Keratinocyte (primary cell): Measurements from ENCODE around the gene HMCN2. TPM values are rescaled to one million over a fixed set of nuclear protein-coding genes. Genes with fewer than 3 reads are reported as not detected.

Experiments
- DNase-seq: peaks from one replicate; pipeline ENCODE4 v3.0.0-alpha.2; 2011; ENCODE audit warnings: low read depth, missing footprints, low spot score
- FAIRE-seq: peaks from 2 replicates; lab custom pipeline; 2011; peaks lifted over from hg19 to GRCh38; lab: Jason Lieb, UNC
- H2AFZ ChIP-seq: 2 replicates; pipeline ENCODE4 v1.6.0; 2012; ENCODE audit warnings: low read length, control low read depth, inconsistent platforms; ENCODE audit not compliant: control insufficient read depth
- H3K27ac ChIP-seq: 2 replicates; pipeline ENCODE4 v1.5.1; 2011; ENCODE audit warnings: low read length; ENCODE audit not compliant: control insufficient read depth, insufficient read depth
- H3K27me3 ChIP-seq: 3 replicates; pipeline ENCODE4 v1.6.0; 2011; ENCODE audit warnings: low read length; ENCODE audit not compliant: control insufficient read depth, insufficient read depth; ENCODE audit errors: extremely low read depth
- H3K36me3 ChIP-seq, 2 experiments: 2 replicates in 1 of 2; 3 replicates in 1 of 2; pipeline ENCODE4 v1.5.1; 2011; ENCODE audit warnings: low read length in 2 of 2, mild to moderate bottlenecking in 1 of 2; ENCODE audit not compliant: control insufficient read depth in 2 of 2, insufficient read depth in 2 of 2; ENCODE audit errors: extremely low read depth in 1 of 2
- H3K4me1 ChIP-seq: 3 replicates; pipeline ENCODE4 v1.5.1; 2011; ENCODE audit warnings: low read length; ENCODE audit not compliant: control insufficient read depth, insufficient read depth; ENCODE audit errors: extremely low read depth
- H3K4me2 ChIP-seq: 3 replicates; pipeline ENCODE4 v1.6.0; 2011; ENCODE audit warnings: low read depth, low read length; ENCODE audit not compliant: control insufficient read depth, insufficient read depth; ENCODE audit errors: extremely low read depth
- H3K4me3 ChIP-seq, 3 experiments: fragments of 200-600 bp in 1 of 3; sonication (generic) in 1 of 3; 2 replicates in 2 of 3; 3 replicates in 1 of 3; pipeline ENCODE4 v1.5.1; 2011 to 2016; ENCODE audit warnings: low read length in 3 of 3, mild to moderate bottlenecking in 3 of 3, control low read depth in 2 of 3, inconsistent platforms in 1 of 3, low read depth in 1 of 3, mixed read lengths in 1 of 3, mixed run types in 1 of 3, moderate library complexity in 1 of 3; ENCODE audit not compliant: control insufficient read depth in 2 of 3, insufficient read depth in 2 of 3; ENCODE audit errors: extremely low read depth in 1 of 3
- H3K79me2 ChIP-seq: 2 replicates; pipeline ENCODE4 v1.6.0; 2012; ENCODE audit warnings: low read length; ENCODE audit not compliant: control insufficient read depth, insufficient read depth
- H3K9ac ChIP-seq: 3 replicates; pipeline ENCODE4 v1.6.0; 2011; ENCODE audit warnings: low read length; ENCODE audit not compliant: control insufficient read depth, insufficient read depth; ENCODE audit errors: extremely low read depth
- H3K9me1 ChIP-seq: 3 replicates; pipeline ENCODE4 v1.6.0; 2011; ENCODE audit warnings: low read length; ENCODE audit not compliant: control insufficient read depth, insufficient read depth; ENCODE audit errors: extremely low read depth
- H3K9me3 ChIP-seq: 2 replicates; pipeline ENCODE4 v1.5.1; 2012; ENCODE audit warnings: low read depth, low read length; ENCODE audit not compliant: control insufficient read depth
- H4K20me1 ChIP-seq: 3 replicates; pipeline ENCODE4 v1.6.0; 2011; ENCODE audit warnings: low read length; ENCODE audit not compliant: control insufficient read depth, insufficient read depth; ENCODE audit errors: extremely low read depth
- CTCF ChIP-seq, 3 experiments: IDR thresholded peaks in 1 of 3; conservative IDR thresholded peaks in 1 of 3; optimal IDR thresholded peaks in 1 of 3; 2 replicates in 2 of 3; 3 replicates in 1 of 3; pipeline versions ENCODE3 to v1.5.1; 2011; ENCODE audit warnings: low read length in 3 of 3, mild to moderate bottlenecking in 3 of 3, moderate library complexity in 2 of 3, control low read depth in 1 of 3, inconsistent platforms in 1 of 3; ENCODE audit not compliant: insufficient read depth in 2 of 3; ENCODE audit errors: extremely low read depth in 1 of 3
- EZH2 ChIP-seq: IDR thresholded peaks from one replicate; pipeline ENCODE4 v1.6.1; 2012; ENCODE audit warnings: inconsistent platforms, mild to moderate bottlenecking, low read length, moderate library complexity
- dilution Hi-C: fragments of 300-500 bp; cut with MboI; formaldehyde crosslinking; loops from one replicate; pipeline ENCODE4 v1.7.0; 2020; ENCODE audit warnings: low sequenced_read_pairs; ENCODE audit not compliant: extremely low pct_ligation_motif_present
- polyA plus RNA-seq, 5 experiments: library from polyadenylated mRNA; depleted of rRNA in 3 of 5; stranded (reverse) in 3 of 5; stranded (forward) in 1 of 5; unstranded in 1 of 5; fragments of >200 nt; gene quantifications; 1 replicate in 1 of 5; 2 replicates in 3 of 5; 3 replicates in 1 of 5; pipeline versions ENCODE4 v1.2.1 to v1.2.3, GENCODE V29; 2011 to 2012; ENCODE audit warnings: missing spikeins in 2 of 5, low read depth in 1 of 5, low replicate concordance in 1 of 5

The HMCN2 gene
- polyA plus RNA-seq, 1 donor (not counting 4 experiments of a cell fraction or from before 2014, with no cell fraction given) = not detected

GRCh38 chr9:130479587-130479986 lies 214.0 kb downstream of the HMCN2 start:
- no peak overlapping the region for H3K4me2 ChIP-seq
- no peak overlapping the region for H3K9ac ChIP-seq
- no peaks in the 10 kb centered on the region for H3K36me3 ChIP-seq
- no peaks in the 10 kb centered on the region for H3K4me1 ChIP-seq
- no peak overlapping the region for H3K27ac ChIP-seq
- no peak for TF ChIP-seq CTCF (optimal IDR thresholded peaks at IDR 0.05 in 1 of 3, IDR thresholded peaks at IDR 0.05 in 1 of 3, conservative IDR thresholded peaks at IDR 0.05 in 1 of 3; ENCODE audit: extremely low read depth in 1 of 3, insufficient read depth in 2 of 3, low read length in 3 of 3)
- no peak for TF ChIP-seq EZH2
- no peaks in the 10 kb centered on the region for H3K27me3 ChIP-seq
- no peaks in the 10 kb centered on the region for H3K9me1 ChIP-seq
- H3K4me3 ChIP-seq = no peak overlapping the region
- H4K20me1 ChIP-seq = no peaks in the 10 kb centered on the region
- no peaks in the 10 kb centered on the region for H3K79me2 ChIP-seq
- no peak overlapping the region for H2AFZ ChIP-seq
- dilution Hi-C loops = no loop called here
- H3K9me3 ChIP-seq = no peaks in the 10 kb centered on the region
- DNase-seq (no peak), FAIRE-seq (no peak)

GRCh38 chr9:130480673-130481072 lies 215.1 kb downstream of the HMCN2 start:
- H3K9me3 ChIP-seq = no peaks in the 10 kb centered on the region
- H3K4me2 ChIP-seq = no peak overlapping the region
- H3K27me3 ChIP-seq = no peaks in the 10 kb centered on the region
- no peak overlapping the region for H2AFZ ChIP-seq
- H3K4me1 ChIP-seq = no peaks in the 10 kb centered on the region
- no peaks in the 10 kb centered on the region for H3K36me3 ChIP-seq
- DNase-seq (no peak), FAIRE-seq (no peak)
- H3K9me1 ChIP-seq = no peaks in the 10 kb centered on the region
- H4K20me1 ChIP-seq = no peaks in the 10 kb centered on the region
- no peak overlapping the region for H3K9ac ChIP-seq
- TF ChIP-seq EZH2 (no peak), CTCF (optimal IDR thresholded peaks at IDR 0.05 in 1 of 3, IDR thresholded peaks at IDR 0.05 in 1 of 3, conservative IDR thresholded peaks at IDR 0.05 in 1 of 3; ENCODE audit: extremely low read depth in 1 of 3, insufficient read depth in 2 of 3, low read length in 3 of 3) (peak in 2 of 3 experiments; percentile 31 to 45)
- no peak overlapping the region for H3K4me3 ChIP-seq
- dilution Hi-C loops = no loop called here
- H3K27ac ChIP-seq = no peak overlapping the region
- no peaks in the 10 kb centered on the region for H3K79me2 ChIP-seq
